ENCODE data around the gene EFS.
"Not testable (repeated sequence)": the region's sequence is repeated elsewhere in the genome, so short reads cannot be mapped to it uniquely, and the experiment has no call there.

The EFS gene

GRCh38 chr14:23326491-23327332 is 38.3 kb downstream of the EFS start:
- DNase-seq (ENCODE audit: low spot score): no peak

GRCh38 chr14:23325746-23326145 is 39.2 kb downstream of the EFS start:
- DNase-seq (ENCODE audit: low spot score): not testable (repeated sequence)

GRCh38 chr14:23324993-23325392 is 40.0 kb downstream of the EFS start:
- DNase-seq (ENCODE audit: low spot score): no peak

GRCh38 chr14:23324455-23324846 is 40.5 kb downstream of the EFS start:
- no peak for DNase-seq (ENCODE audit: low spot score)

GRCh38 chr14:23323838-23324454 is 41.0 kb downstream of the EFS start:
- DNase-seq (ENCODE audit: low spot score): no peak

GRCh38 chr14:23322568-23323517 is 42.1 kb downstream of the EFS start:
- DNase-seq (ENCODE audit: low spot score): no peak

GRCh38 chr14:23321572-23322547 is 43.1 kb downstream of the EFS start:
- peak; percentile 72 for DNase-seq (ENCODE audit: low spot score)

- peak; percentile 97 for DNase-seq (ENCODE audit: low spot score)
Observed at GRCh38 chr14:23320584-23321571, 44.1 kb downstream of the EFS start, which contains the start of gene PABPN1. PABPN1 (plus strand) TSS chr14:23321457; CDS start chr14:23321470, 13 bp downstream.

- no peak for DNase-seq (ENCODE audit: low spot score)
Observed at GRCh38 chr14:23319746-23320583, 45.0 kb downstream of the EFS start.

GRCh38 chr14:23316300-23316699 is 48.7 kb downstream of the EFS start:
- no peak for DNase-seq (ENCODE audit: low spot score)

- DNase-seq (ENCODE audit: low spot score): no peak
Observed at GRCh38 chr14:23310546-23310945, 54.4 kb downstream of the EFS start.

- no peak for DNase-seq (ENCODE audit: low spot score)
Observed at GRCh38 chr14:23308721-23309445, 56.1 kb downstream of the EFS start.

GRCh38 chr14:23307687-23308644 is 57.0 kb downstream of the EFS start:
- no peak for DNase-seq (ENCODE audit: low spot score)

GRCh38 chr14:23307146-23307530 is 57.8 kb downstream of the EFS start:
- no peak for DNase-seq (ENCODE audit: low spot score)

- peak; percentile 87 for DNase-seq (ENCODE audit: low spot score)
Observed at GRCh38 chr14:23306412-23307145, 58.4 kb downstream of the EFS start, which contains the start of gene BCL2L2. BCL2L2 (plus strand) TSS chr14:23306833; CDS start chr14:23307768, 935 bp downstream.
